ENCODE measurements around the gene TTF2.

DNA sequence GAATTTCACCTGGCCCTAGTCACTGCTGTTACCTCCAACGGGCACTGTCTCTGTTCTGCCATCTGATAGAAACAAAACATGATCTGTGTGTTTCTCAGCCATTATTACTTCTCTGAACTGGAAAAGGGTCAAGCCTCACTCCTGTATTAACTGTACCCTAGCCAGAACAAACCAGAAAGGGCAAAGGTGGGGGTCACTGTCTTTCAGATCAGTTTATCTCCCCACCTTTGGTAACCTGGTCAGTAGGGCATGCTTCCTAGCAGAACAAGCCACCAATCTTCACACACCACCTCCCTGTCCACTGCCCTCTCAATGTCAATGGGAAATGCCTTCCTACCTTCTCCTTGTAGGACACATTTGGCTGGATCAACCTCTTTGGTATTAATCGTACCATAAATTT lies 57.6 kb downstream of the TTF2 start:
- TF ChIP-seq SP1 (CRISPR knock-in tag; conservative IDR thresholded peaks at IDR 0.05), result no peak
- TF ChIP-seq, protein P1, sequence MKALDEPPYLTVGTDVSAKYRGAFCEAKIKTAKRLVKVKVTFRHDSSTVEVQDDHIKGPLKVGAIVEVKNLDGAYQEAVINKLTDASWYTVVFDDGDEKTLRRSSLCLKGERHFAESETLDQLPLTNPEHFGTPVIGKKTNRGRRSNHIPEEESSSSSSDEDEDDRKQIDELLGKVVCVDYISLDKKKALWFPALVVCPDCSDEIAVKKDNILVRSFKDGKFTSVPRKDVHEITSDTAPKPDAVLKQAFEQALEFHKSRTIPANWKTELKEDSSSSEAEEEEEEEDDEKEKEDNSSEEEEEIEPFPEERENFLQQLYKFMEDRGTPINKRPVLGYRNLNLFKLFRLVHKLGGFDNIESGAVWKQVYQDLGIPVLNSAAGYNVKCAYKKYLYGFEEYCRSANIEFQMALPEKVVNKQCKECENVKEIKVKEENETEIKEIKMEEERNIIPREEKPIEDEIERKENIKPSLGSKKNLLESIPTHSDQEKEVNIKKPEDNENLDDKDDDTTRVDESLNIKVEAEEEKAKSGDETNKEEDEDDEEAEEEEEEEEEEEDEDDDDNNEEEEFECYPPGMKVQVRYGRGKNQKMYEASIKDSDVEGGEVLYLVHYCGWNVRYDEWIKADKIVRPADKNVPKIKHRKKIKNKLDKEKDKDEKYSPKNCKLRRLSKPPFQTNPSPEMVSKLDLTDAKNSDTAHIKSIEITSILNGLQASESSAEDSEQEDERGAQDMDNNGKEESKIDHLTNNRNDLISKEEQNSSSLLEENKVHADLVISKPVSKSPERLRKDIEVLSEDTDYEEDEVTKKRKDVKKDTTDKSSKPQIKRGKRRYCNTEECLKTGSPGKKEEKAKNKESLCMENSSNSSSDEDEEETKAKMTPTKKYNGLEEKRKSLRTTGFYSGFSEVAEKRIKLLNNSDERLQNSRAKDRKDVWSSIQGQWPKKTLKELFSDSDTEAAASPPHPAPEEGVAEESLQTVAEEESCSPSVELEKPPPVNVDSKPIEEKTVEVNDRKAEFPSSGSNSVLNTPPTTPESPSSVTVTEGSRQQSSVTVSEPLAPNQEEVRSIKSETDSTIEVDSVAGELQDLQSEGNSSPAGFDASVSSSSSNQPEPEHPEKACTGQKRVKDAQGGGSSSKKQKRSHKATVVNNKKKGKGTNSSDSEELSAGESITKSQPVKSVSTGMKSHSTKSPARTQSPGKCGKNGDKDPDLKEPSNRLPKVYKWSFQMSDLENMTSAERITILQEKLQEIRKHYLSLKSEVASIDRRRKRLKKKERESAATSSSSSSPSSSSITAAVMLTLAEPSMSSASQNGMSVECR (CRISPR knock-in tag; IDR thresholded peaks at IDR 0.05; ENCODE audit: borderline replicate concordance), result no peak
- TF ChIP-seq, protein P2, sequence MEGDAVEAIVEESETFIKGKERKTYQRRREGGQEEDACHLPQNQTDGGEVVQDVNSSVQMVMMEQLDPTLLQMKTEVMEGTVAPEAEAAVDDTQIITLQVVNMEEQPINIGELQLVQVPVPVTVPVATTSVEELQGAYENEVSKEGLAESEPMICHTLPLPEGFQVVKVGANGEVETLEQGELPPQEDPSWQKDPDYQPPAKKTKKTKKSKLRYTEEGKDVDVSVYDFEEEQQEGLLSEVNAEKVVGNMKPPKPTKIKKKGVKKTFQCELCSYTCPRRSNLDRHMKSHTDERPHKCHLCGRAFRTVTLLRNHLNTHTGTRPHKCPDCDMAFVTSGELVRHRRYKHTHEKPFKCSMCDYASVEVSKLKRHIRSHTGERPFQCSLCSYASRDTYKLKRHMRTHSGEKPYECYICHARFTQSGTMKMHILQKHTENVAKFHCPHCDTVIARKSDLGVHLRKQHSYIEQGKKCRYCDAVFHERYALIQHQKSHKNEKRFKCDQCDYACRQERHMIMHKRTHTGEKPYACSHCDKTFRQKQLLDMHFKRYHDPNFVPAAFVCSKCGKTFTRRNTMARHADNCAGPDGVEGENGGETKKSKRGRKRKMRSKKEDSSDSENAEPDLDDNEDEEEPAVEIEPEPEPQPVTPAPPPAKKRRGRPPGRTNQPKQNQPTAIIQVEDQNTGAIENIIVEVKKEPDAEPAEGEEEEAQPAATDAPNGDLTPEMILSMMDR (IDR thresholded peaks at IDR 0.05), result no peak
- TF ChIP-seq TEAD4 (CRISPR knock-in tag; IDR thresholded peaks at IDR 0.05), result no peak
- no peak for TF ChIP-seq SMAD3 (CRISPR knock-in tag; IDR thresholded peaks at IDR 0.05; ENCODE audit: borderline replicate concordance)
- TF ChIP-seq ZNF121 (CRISPR knock-in tag; IDR thresholded peaks at IDR 0.05), result no peak
- TF ChIP-seq JUN (CRISPR knock-in tag; IDR thresholded peaks at IDR 0.05), result no peak
- TF ChIP-seq ZNF138 (CRISPR knock-in tag; conservative IDR thresholded peaks at IDR 0.05), result no peak
- TF ChIP-seq, protein P3, sequence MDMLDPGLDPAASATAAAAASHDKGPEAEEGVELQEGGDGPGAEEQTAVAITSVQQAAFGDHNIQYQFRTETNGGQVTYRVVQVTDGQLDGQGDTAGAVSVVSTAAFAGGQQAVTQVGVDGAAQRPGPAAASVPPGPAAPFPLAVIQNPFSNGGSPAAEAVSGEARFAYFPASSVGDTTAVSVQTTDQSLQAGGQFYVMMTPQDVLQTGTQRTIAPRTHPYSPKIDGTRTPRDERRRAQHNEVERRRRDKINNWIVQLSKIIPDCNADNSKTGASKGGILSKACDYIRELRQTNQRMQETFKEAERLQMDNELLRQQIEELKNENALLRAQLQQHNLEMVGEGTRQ (CRISPR knock-in tag; IDR thresholded peaks at IDR 0.05), result no peak
- TF ChIP-seq, protein P4, sequence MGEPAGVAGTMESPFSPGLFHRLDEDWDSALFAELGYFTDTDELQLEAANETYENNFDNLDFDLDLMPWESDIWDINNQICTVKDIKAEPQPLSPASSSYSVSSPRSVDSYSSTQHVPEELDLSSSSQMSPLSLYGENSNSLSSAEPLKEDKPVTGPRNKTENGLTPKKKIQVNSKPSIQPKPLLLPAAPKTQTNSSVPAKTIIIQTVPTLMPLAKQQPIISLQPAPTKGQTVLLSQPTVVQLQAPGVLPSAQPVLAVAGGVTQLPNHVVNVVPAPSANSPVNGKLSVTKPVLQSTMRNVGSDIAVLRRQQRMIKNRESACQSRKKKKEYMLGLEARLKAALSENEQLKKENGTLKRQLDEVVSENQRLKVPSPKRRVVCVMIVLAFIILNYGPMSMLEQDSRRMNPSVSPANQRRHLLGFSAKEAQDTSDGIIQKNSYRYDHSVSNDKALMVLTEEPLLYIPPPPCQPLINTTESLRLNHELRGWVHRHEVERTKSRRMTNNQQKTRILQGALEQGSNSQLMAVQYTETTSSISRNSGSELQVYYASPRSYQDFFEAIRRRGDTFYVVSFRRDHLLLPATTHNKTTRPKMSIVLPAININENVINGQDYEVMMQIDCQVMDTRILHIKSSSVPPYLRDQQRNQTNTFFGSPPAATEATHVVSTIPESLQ (CRISPR knock-in tag; IDR thresholded peaks at IDR 0.05), result no peak
- TF ChIP-seq TP53 (CRISPR knock-in tag; IDR thresholded peaks at IDR 0.05), result no peak
